CD4-positive, alpha-beta T cell (primary cell): ENCODE data around the gene PDE4B. TPM values are rescaled to one million over a fixed set of nuclear protein-coding genes. Genes with fewer than 3 reads are reported as not detected.

ENCODE experiments used
- ATAC-seq: fragments of 200-7000 bp; cut with Tn5 transposase; one replicate; pipeline ENCODE4 v1.10.0; 2022; ENCODE audit warnings: mild to moderate bottlenecking; ENCODE audit not compliant: poor library complexity
- CTCF ChIA-PET: fragments of 350-600 bp; sonication (Branson Sonifier 250); formaldehyde crosslinking; loops from one replicate; lab custom pipeline; 2021; ENCODE audit warnings: antibody characterized with exemption, inconsistent platforms; lab: Charles Lee
- POLR2A ChIA-PET: fragments of 350-600 bp; sonication (Branson Sonifier 250); formaldehyde crosslinking; loops from one replicate; lab custom pipeline; 2021; ENCODE audit warnings: antibody characterized with exemption, inconsistent platforms; lab: Charles Lee
- DNase-seq, 14 experiments: peaks; one replicate each; pipeline ENCODE4 v3.0.0-alpha.2; 2013 to 2020; ENCODE audit warnings: mixed read lengths in 2 of 14
- H3K27ac ChIP-seq, 2 donors: one replicate each; pipeline versions ENCODE4 v1.5.1 to v1.7.0; 2013; ENCODE audit warnings: low read length in 2 of 2, low read depth in 1 of 2, mild to moderate bottlenecking in 1 of 2
- H3K27me3 ChIP-seq, 2 experiments: 1 replicate in 1 of 2; 2 replicates in 1 of 2; pipeline versions ENCODE4 v1.6.1 to v1.7.0; 2013; ENCODE audit warnings: low read length in 2 of 2, control low read depth in 1 of 2, mild to moderate bottlenecking in 1 of 2, moderate library complexity in 1 of 2; ENCODE audit not compliant: insufficient read depth in 2 of 2, control insufficient read depth in 1 of 2
- H3K36me3 ChIP-seq: one replicate; pipeline ENCODE4 v1.6.1; 2013; ENCODE audit warnings: low read length, control low read depth; ENCODE audit not compliant: insufficient read depth
- H3K4me1 ChIP-seq: one replicate; pipeline ENCODE4 v1.6.1; 2013; ENCODE audit warnings: low read length, control low read depth; ENCODE audit not compliant: insufficient read depth
- H3K4me3 ChIP-seq: one replicate; pipeline ENCODE4 v1.5.1; 2013; ENCODE audit warnings: mild to moderate bottlenecking, low read length, moderate library complexity
- H3K9me3 ChIP-seq, 2 experiments: 1 replicate in 1 of 2; 2 replicates in 1 of 2; pipeline versions ENCODE4 v1.6.1 to v1.7.0; 2013; ENCODE audit warnings: low read length in 2 of 2, mild to moderate bottlenecking in 2 of 2, control low read depth in 1 of 2, moderate library complexity in 1 of 2; ENCODE audit not compliant: control insufficient read depth in 1 of 2, insufficient read depth in 1 of 2
- H3K27ac Mint-ChIP-seq: one replicate; pipeline ENCODE4 v1.8.0; 2020; ENCODE audit warnings: mixed read lengths
- H3K27me3 Mint-ChIP-seq: one replicate; pipeline ENCODE4 v1.8.0; 2021; ENCODE audit warnings: mixed read lengths
- H3K36me3 Mint-ChIP-seq: one replicate; pipeline ENCODE4 v1.8.0; 2021; ENCODE audit warnings: low read depth, mixed read lengths
- H3K4me1 Mint-ChIP-seq: one replicate; pipeline ENCODE4 v1.8.0; 2021; ENCODE audit warnings: low read depth, mixed read lengths
- H3K4me3 Mint-ChIP-seq: one replicate; pipeline ENCODE4 v1.8.0; 2020; ENCODE audit warnings: mild to moderate bottlenecking, mixed read lengths
- H3K9me3 Mint-ChIP-seq: one replicate; pipeline ENCODE4 v1.8.0; 2020; ENCODE audit warnings: mixed read lengths
- CTCF ChIP-seq: fragments of 200-600 bp; IDR thresholded peaks from one replicate; pipeline ENCODE4 v1.8.0; 2022; ENCODE audit warnings: antibody characterized with exemption, mild to moderate bottlenecking
- intact Hi-C, 2 experiments: fragments of 100-400 bp; cut with DNase I in 1 of 2; cut with micrococcal nuclease in 1 of 2; formaldehyde crosslinking; loops; one replicate each; pipeline versions ENCODE4 v1.15.1 to v1.9.0; 2023 to 2025; cut with DNase I, micrococcal nuclease
- total RNA-seq, 174 experiments: library from RNA in 2 of 174; stranded (reverse) in 2 of 174; gene quantifications; one replicate each; pipeline ENCODE4 v1.2.3 and lab custom pipeline; 2021 to 2026

PDE4B gene
- total RNA-seq, 2 experiments from 2014 or later: 155 to 159 TPM

- Histone ChIP-seq H3K4me3 (no peak overlapping the region), H3K27me3 (no peaks in the 10 kb centered on the region), H3K9me3 (no peaks in the 10 kb centered on the region), H3K36me3 (peaks cover 31% of the 10 kb centered on the region), H3K4me1 (peaks cover 61% of the 10 kb centered on the region), H3K27ac (no peak overlapping the region)
- no peak for DNase-seq
- H3K36me3 Mint-ChIP-seq: peaks cover 77% of the 10 kb centered on the region
- no peaks in the 10 kb centered on the region for H3K27me3 Mint-ChIP-seq
- CTCF ChIA-PET: interaction anchor here (1.5 kb wide), 1 partner anchor 75 kb away, joined by 5 read pairs; no protein-coding TSS in a partner anchor
- H3K4me1 Mint-ChIP-seq: peaks cover 93% of the 10 kb centered on the region
- H3K27ac Mint-ChIP-seq: peak overlapping the region; percentile 37
- no peaks in the 10 kb centered on the region for H3K9me3 Mint-ChIP-seq
- intact Hi-C loops: loop anchor here in 1 of 2 experiments (2.0 kb wide), 1 partner anchor 14 kb away; no protein-coding TSS in a partner anchor
- no peak for TF ChIP-seq CTCF
- POLR2A ChIA-PET: interaction anchor here (0.6 to 2.4 kb wide), 10 partner anchors 9 to 74 kb away, joined by 3 to 15 read pairs (median 5); no protein-coding TSS in a partner anchor
- H3K4me3 Mint-ChIP-seq: peak overlapping the region; percentile 3
- no peak for ATAC-seq
Measured at GRCh38 chr1:66356605-66357004, 563.9 kb downstream of the PDE4B start.

GRCh38 chr1:66357021-66357420, 564.3 kb downstream of the PDE4B start:
- peaks cover 91% of the 10 kb centered on the region for H3K4me1 Mint-ChIP-seq
- H3K9me3 Mint-ChIP-seq: no peaks in the 10 kb centered on the region
- Histone ChIP-seq H3K4me1 (peaks cover 57% of the 10 kb centered on the region), H3K27ac (no peak overlapping the region), H3K36me3 (peaks cover 35% of the 10 kb centered on the region), H3K4me3 (no peak overlapping the region), H3K27me3 (no peaks in the 10 kb centered on the region), H3K9me3 (no peaks in the 10 kb centered on the region)
- POLR2A ChIA-PET: interaction anchor here (0.6 to 2.4 kb wide), 9 partner anchors 10 to 74 kb away, joined by 3 to 15 read pairs (median 5); no protein-coding TSS in a partner anchor
- TF ChIP-seq CTCF: no peak
- intact Hi-C loops: loop anchor here in 1 of 2 experiments (2.0 kb wide), 1 partner anchor 14 kb away; no protein-coding TSS in a partner anchor
- peaks cover 77% of the 10 kb centered on the region for H3K36me3 Mint-ChIP-seq
- ATAC-seq: no peak
- H3K27me3 Mint-ChIP-seq: no peaks in the 10 kb centered on the region
- CTCF ChIA-PET: interaction anchor here (1.5 kb wide), 1 partner anchor 75 kb away, joined by 5 read pairs; no protein-coding TSS in a partner anchor
- no peak for DNase-seq
- H3K27ac Mint-ChIP-seq: peak overlapping the region; percentile 37
- peak overlapping the region; percentile 3 for H3K4me3 Mint-ChIP-seq

- no peaks in the 10 kb centered on the region for H3K27me3 ChIP-seq
- no peak for TF ChIP-seq CTCF
- ATAC-seq (peak; percentile 84), DNase-seq (peak in 4 of 14 experiments; percentile 30 to 82 (median 68))
- H3K4me3 Mint-ChIP-seq: peak overlapping the region; percentile 12
- H3K36me3 ChIP-seq: peaks cover 41% of the 10 kb centered on the region
- no peak overlapping the region for H3K4me3 ChIP-seq
- CTCF ChIA-PET: interaction anchor here (1.5 kb wide), 1 partner anchor 76 kb away, joined by 5 read pairs; no protein-coding TSS in a partner anchor
- H3K9me3 Mint-ChIP-seq: no peaks in the 10 kb centered on the region
- H3K27ac Mint-ChIP-seq: peak overlapping the region; percentile 37
- peaks cover 91% of the 10 kb centered on the region for H3K4me1 Mint-ChIP-seq
- peaks cover 56% of the 10 kb centered on the region for H3K4me1 ChIP-seq
- intact Hi-C loops: loop anchor here in 1 of 2 experiments (2.0 kb wide), 1 partner anchor 13 kb away; no protein-coding TSS in a partner anchor
- H3K27ac ChIP-seq: no peak overlapping the region
- H3K36me3 Mint-ChIP-seq: peaks cover 79% of the 10 kb centered on the region
- POLR2A ChIA-PET: interaction anchor here (0.7 to 2.4 kb wide), 8 partner anchors 10 to 75 kb away, joined by 3 to 15 read pairs (median 6); no protein-coding TSS in a partner anchor
- H3K27me3 Mint-ChIP-seq: no peaks in the 10 kb centered on the region
- H3K9me3 ChIP-seq: no peaks in the 10 kb centered on the region
Measured at GRCh38 chr1:66357478-66358197, 564.9 kb downstream of the PDE4B start.
